ENCODE data around the gene CLIP3.

DNA sequence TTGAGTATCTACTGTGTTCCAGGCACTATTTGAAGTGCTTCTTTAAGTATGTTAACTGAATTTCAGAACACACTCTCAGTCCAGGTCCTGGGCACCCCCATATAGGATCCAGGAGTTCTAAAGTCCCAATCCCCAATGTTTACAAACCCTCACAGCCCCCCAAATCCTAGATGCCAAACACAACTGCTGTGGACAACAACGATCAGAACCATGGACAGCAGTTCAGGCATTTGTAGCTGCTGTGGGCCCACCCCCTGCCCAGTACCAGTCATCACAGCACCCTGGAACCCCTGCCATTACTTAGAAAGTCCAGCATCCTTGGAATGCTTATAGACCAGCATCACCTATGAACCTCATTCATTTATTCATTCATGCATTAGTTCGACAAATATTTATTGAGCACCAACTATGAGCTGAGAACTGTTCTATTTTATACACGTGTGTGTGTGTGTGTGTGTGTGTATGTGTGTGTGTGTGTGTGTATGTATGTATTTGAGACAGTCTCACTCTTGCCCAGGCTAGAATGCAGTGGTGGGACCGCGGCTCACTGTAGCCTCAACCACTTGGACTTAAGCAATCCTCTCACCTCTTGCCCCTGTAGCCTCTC is 57.0 kb downstream of the CLIP3 start:
- TF ChIP-seq, protein P1, sequence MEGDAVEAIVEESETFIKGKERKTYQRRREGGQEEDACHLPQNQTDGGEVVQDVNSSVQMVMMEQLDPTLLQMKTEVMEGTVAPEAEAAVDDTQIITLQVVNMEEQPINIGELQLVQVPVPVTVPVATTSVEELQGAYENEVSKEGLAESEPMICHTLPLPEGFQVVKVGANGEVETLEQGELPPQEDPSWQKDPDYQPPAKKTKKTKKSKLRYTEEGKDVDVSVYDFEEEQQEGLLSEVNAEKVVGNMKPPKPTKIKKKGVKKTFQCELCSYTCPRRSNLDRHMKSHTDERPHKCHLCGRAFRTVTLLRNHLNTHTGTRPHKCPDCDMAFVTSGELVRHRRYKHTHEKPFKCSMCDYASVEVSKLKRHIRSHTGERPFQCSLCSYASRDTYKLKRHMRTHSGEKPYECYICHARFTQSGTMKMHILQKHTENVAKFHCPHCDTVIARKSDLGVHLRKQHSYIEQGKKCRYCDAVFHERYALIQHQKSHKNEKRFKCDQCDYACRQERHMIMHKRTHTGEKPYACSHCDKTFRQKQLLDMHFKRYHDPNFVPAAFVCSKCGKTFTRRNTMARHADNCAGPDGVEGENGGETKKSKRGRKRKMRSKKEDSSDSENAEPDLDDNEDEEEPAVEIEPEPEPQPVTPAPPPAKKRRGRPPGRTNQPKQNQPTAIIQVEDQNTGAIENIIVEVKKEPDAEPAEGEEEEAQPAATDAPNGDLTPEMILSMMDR (IDR thresholded peaks at IDR 0.05 in 8 of 11, conservative IDR thresholded peaks at IDR 0.05 in 3 of 11) = no peak
- no peak for TF ChIP-seq POLR2A (IDR thresholded peaks at IDR 0.05)
- TF ChIP-seq POLR2AphosphoS5 (IDR thresholded peaks at IDR 0.05) = no peak
